H1 (cell line): Measurements from ENCODE around the gene GALE.

Experiments used
- BRCA1 ChIP-seq: IDR thresholded peaks from 2 replicates; pipeline ENCODE4 v1.6.1; 2012; ENCODE audit warnings: low read depth, low read length, improper control_type of control experiment
- CTCF ChIP-seq, 3 experiments: IDR thresholded peaks; 1 replicate in 2 of 3; 2 replicates in 1 of 3; pipeline versions ENCODE4 v1.5.1 to v1.6.1; 2011; ENCODE audit warnings: low read length in 3 of 3, mild to moderate bottlenecking in 3 of 3, inconsistent platforms in 2 of 3, low read depth in 1 of 3, moderate library complexity in 1 of 3; ENCODE audit not compliant: insufficient read depth in 1 of 3; ENCODE audit errors: control extremely low read depth in 1 of 3
- EGR1 ChIP-seq: IDR thresholded peaks from 2 replicates; pipeline ENCODE4 v1.6.1; 2011; ENCODE audit warnings: low read depth, low read length, borderline replicate concordance
- EZH2 ChIP-seq: fragments of 200-600 bp; sonication (generic); IDR thresholded peaks from 2 replicates; pipeline ENCODE4 v1.7.1; 2012; ENCODE audit warnings: low read depth, mild to moderate bottlenecking, moderate library complexity, low read length, inconsistent platforms; ENCODE audit not compliant: severe bottlenecking
- HDAC2 ChIP-seq, 2 experiments: fragments of 300-600 bp in 1 of 2; sonication (generic) in 1 of 2; IDR thresholded peaks; 2 replicates each; pipeline ENCODE4 v1.6.1; 2011 to 2012; ENCODE audit warnings: low read depth in 2 of 2, low read length in 2 of 2, mild to moderate bottlenecking in 2 of 2, moderate library complexity in 2 of 2, borderline replicate concordance in 1 of 2, inconsistent platforms in 1 of 2
- POLR2A ChIP-seq, 2 experiments: IDR thresholded peaks; 1 replicate in 1 of 2; 2 replicates in 1 of 2; pipeline ENCODE4 v1.6.1; 2011; ENCODE audit warnings: low read depth in 2 of 2, low read length in 2 of 2, mild to moderate bottlenecking in 2 of 2; ENCODE audit errors: control extremely low read depth in 1 of 2
- POLR2AphosphoS5 ChIP-seq: IDR thresholded peaks from 2 replicates; pipeline ENCODE4 v1.6.1; 2011; ENCODE audit warnings: low read depth, low read length
- RAD21 ChIP-seq, 2 experiments: IDR thresholded peaks in 1 of 2; conservative IDR thresholded peaks in 1 of 2; 2 replicates each; pipeline ENCODE4 v1.6.1; 2011; ENCODE audit warnings: low read depth in 2 of 2, low read length in 2 of 2, improper control_type of control experiment in 1 of 2, inconsistent platforms in 1 of 2, mild to moderate bottlenecking in 1 of 2, moderate library complexity in 1 of 2
- RNF2 ChIP-seq: fragments of 200-900, 300-1000 bp; sonication (generic); IDR thresholded peaks from 2 replicates; pipeline ENCODE4 v1.7.1; 2016; ENCODE audit warnings: borderline replicate concordance, low read depth, mild to moderate bottlenecking, antibody characterized with exemption, low read length; ENCODE audit not compliant: poor library complexity, severe bottlenecking; ENCODE audit errors: missing control alignments
- TEAD4 ChIP-seq: IDR thresholded peaks from 2 replicates; pipeline ENCODE4 v1.6.1; 2012; ENCODE audit warnings: low read depth, low read length, inconsistent platforms, mixed read lengths

- TF ChIP-seq BRCA1 (no peak), RNF2 (no peak), TEAD4 (no peak), POLR2AphosphoS5 (no peak), EGR1 (no peak), POLR2A (IDR thresholded peaks at IDR 0.05; ENCODE audit: control extremely low read depth in 1 of 2, low read depth in 2 of 2, low read length in 2 of 2) (no peak), CTCF (IDR thresholded peaks at IDR 0.05; ENCODE audit: control extremely low read depth in 1 of 3, insufficient read depth in 1 of 3, low read depth in 1 of 3, low read length in 3 of 3) (no peak), HDAC2 (IDR thresholded peaks at IDR 0.05; ENCODE audit: borderline replicate concordance in 1 of 2, low read depth in 2 of 2, low read length in 2 of 2) (no peak), EZH2 (no peak), RAD21 (IDR thresholded peaks at IDR 0.05 in 1 of 2, conservative IDR thresholded peaks at IDR 0.05 in 1 of 2; ENCODE audit: low read depth in 2 of 2, low read length in 2 of 2) (no peak)
Measured at GRCh38 chr1:23827717-23828116, 27.2 kb upstream of the GALE start.
